NCI-H748 (cell line): ENCODE data around the gene HOXB9.

Source experiments
- DNase-seq: peaks from one replicate; lab custom pipeline; 2025; ENCODE audit not compliant: unreplicated experiment; lab: John Stamatoyannopoulos, UW

Gene HOXB9

DNA sequence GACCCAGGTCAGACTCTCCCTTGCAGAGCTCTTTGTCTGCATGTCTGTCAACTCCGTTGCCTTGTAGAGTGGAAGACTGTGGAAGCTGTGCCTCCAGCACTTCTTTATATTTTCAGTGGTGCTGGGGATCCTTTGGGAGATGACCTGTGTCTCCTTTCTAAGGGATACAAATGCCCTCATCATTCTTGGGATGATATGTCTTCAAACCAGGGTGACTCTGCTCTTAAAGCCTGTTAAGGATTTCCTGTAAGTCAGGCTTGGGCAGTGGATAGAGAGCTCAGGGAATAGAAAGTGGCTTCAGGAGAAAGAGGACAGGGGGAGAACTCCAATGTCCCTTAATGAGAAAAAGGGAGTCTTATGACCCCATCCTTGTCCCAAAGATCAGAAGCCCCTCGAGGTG, 37.6 kb downstream of the HOXB9 start:
- no peak for DNase-seq

DNA sequence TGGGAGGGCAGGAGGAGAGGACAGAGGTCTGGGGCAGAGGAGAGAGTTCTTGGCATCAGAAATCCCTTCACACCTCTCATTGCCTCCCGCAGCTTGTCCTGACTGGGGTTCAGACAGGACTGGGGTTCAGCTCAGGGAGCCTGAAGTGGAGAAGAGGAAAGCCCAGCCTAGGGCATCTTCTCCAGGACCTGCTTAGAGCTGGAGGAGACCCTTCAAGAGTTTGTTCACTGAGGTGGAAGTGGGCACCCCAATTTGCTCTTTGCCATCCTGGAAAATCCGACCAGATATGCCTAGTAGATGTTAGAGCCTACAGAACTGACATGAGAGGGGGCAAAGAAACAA, 38.1 kb downstream of the HOXB9 start:
- no peak for DNase-seq

DNA sequence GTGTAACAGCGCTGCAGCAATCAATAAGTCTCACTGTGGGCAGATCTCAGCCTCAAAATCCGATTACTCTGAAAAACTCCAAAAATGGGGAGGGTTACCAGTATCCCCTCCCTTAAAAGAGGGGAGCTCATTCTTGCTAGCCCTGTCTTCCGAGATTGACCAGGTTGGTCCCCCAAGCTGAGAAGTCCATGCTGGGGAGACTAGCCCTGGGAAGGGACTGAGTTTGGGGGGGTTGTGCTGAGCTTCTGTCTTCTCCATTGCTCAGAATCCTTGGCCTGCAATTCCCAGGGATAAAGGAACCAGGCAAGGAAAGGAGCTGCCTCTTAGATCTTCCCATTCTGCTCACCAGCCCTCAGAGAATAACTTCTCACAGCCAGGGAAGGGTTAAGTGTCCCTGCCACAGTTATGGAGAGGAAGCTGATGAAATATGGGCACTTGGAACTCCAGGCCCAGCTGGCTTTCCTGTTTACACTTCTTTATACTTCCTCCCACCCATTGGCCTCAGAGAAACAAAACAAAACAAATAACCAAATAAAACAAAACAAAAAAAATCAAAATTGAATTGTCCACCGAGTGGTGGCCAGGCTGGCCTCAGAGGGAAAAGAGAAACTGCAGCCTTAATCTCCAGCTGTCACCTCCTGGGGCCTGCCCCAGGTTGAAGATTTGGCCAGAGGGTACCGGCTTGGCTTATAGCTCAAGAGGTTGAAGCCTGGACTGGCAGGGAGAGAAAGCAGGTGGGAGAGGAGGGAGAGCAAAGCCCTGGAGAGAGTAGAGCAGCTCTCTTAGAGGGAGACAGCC, 38.7 kb downstream of the HOXB9 start:
- peak; percentile 60 for DNase-seq

DNA sequence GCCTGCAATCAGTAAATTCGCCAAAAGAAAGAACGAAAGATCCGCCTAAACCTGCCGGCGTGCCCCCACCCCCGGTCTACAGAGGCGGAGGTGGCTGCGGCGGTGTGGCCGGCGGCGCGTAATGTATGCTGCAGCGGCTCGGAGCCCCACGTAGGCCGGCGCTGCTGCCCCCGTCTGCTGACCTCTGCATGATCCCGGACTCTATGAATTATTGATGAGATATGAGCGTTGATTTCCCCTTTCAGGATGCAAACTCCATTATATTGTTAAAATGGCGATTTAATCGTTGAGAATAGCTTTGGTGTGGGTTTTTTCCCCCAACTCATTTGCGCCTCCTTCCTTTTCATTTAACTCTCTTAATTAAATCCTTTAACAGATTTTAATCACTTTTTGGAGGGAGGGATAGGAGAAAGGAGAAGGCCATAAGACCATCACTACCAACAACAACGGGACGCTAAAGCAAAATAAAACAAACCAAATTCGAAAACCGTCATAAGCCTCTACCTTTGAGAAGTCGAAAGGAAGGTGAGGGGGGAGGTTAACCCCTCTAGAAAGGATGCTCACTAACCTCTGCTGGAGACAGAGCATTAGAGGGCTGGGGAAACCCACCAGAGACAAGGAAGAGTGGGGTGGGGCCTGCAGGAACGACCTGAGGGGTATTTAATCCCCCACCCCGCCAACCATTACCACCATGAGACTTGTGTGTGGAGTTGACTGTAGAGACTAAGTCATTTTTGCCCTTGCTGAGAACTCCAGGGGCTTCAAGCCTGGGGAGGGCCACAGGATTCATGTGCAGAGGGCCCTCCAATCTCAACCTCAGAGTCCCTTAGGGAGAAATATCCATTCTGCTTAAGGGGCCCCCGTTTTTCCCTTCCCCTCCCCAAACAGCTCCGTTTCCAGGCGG, 39.6 kb downstream of the HOXB9 start:
- DNase-seq = peak; percentile 56

DNA sequence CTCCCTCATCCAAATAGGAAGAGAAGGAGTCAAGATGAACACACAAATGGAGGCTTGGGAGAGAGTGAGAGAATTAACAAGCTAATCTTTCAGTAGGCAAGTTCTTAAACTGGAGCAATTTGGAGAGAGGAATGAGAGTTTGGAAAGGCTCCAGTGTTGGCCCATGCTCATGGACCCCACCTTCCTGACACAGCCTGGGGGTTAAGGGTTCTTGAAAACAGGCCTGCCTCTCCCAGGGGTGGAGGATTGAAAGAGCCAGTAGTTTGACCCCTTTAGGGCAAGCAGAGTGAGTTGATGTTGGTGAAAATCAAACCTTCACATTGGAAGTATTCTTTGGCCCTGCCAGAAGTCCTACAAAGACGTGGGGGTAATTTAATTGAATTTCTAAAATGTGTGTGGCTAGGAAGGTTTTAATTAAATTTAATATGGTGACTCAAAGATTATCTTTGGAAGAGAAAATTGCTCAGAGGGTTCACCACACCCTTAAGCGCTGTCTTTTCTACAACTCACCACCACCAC, 41.9 kb downstream of the HOXB9 start:
- DNase-seq = no peak

DNA sequence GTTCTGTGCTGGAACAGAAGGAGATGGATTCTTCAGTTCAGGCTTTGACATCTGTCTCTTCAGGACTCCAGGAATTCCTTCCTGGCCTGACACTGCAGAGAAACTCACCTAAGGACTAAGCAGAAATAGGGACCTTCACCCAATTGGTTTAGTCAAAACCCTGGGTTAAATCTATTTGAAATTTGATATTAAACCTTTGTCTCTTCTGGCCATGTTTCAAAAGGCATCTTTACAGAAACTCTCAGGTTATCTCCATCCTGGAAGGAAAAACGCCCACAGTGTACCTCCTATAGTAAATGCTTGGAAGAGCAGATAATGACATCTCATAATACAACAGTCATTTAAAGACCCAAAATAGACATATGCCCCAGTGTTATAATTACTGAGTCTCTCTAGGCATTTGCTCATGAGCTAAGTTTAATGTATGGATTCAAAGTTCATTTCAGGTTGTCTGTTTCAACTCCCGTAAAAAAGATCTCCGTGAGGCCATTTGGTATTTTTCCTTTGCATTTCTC, 42.4 kb downstream of the HOXB9 start:
- no peak for DNase-seq

DNA sequence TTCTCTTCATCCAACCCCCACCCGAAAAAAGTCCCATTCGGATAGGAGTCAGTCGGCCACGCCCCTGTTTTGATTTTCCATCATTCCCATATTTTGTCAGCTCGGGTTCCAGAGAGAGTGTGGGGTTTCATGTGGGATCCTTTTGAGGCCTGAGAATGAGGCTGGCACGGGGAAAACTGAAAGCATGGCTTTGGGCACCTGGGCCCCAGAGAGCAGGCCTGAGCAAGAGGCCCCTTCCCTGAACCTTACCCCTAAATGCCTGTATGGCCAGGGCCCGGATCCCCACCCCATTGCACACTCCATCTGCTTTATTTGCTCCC, 43.4 kb downstream of the HOXB9 start:
- DNase-seq = no peak

DNA sequence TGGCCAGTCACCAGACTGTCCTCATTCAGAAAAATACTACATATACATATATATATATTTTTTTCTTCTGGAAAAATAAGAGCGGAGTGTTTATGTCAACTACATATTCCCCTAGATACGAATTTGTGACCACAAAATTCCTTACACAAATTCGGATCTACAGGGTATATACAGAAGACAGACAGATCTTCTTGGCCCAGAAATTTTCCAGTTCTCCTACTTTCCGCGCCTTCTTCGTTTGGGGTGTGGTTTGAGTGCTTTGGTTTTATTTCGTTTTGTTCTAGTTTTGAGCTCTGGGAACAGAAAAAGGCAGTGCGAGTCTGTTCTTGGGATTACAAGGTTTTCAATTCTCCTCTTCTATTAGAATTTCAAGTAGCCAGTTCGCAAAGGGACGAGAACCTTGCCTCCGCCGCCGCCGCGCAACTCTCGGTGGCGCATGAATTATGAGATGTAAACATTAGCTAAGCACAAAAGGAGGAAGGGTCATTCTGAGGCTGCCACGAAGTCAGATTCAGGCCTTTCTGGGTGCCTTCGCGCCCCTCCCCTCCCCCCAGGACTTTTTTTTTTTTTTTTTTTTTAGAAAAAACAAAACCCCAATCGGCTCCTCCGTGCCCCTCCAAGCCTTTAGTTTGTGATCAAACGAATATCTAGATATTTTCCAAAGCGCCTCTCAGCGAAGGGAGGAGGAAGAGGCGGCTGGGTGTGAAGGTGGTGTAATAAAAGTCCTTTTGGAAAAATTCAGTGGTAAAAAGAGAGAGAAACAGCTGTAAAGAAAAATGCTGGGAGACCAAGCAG, 46.2 kb downstream of the HOXB9 start:
- DNase-seq = no peak

DNA sequence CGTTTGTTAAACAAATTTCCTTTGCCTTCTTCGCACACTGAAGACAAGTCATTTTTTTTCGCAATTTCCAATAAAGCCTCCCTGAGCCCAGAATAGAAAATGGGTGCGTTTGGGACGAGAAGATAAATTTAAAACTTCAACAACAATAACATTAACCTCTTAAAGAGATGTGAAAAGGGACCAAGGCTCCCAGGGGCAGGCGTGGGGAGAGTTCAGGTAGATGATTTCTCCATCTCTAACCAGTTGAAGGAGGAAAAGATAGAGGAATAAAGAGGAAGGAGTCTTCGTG, 46.7 kb downstream of the HOXB9 start:
- DNase-seq = no peak

DNA sequence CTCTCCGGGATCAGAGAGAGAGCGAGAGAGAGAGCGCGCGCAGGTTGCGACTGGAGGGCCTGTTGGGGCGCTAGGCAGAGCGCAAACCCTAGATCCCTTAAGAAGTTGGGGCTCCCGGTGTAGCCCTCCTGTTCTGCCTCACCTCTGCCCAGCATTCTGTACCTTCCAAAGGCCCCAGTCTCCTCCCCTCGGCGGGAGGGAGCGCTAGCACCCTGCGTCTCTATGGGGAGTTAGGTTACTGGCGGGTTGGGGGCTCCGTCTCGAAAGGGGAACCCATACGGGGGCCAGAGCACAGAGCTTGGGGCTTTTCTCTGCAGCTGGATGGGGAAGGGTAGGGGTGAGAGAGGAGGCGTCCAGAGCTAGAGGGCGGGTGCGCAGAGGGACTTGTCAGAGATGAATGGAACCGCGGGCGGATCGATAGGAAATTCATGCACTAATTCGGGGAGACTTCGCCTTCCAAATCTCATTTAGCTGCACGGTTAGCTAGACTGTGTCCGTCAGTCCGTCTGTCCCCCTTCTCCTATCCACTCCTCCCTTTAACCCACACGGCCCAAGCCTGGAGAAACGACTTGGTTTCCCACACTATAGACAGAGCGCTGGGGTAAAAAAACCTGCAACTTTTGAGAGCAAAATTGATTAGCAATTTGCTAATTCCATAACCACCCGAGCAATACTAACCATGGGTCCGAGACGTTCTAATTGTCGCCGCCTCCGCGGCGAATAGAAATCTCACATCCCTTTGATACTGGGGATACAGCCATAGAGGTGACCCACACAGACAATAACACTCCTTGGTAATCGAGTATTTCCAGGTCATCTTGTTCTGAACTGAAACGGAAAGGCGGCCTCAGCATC, 47.3 kb downstream of the HOXB9 start:
- peak; percentile 49 for DNase-seq

DNA sequence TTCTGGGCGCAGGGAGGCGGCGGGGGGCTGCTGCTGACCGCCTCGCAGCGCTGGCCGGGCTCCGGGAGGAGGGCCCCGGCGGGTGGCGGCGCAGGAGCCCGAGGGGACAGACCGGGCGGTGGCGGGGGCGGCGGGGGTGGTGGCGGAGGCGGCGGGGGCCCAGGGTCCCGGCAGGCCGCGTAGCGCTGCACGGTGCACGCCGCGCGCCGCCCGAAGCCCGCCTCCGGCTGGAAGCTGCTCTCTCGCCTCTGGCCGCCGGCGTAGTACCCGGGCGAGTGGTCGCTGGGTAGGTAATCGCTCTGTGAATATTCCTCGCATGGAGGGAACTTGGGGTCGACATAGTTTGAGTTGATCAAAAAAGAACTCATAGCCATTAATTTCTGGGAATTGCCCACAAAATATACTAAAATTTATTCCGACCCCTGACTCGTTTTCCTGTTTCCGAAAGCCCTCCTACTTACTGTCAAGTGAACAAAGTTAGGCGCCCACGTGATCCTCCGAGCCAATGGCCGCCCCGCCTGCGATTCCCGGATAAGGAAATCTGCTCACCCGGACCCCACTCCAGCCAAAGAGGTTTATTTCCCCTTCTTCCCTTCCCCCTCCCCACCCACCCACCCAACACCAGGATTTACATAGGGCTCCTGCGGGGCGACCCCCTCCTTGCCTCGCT, 48.1 kb downstream of the HOXB9 start, which contains the start of gene HOXB4:
Gene HOXB4, minus strand, starts transcription at position 405 of the 670 bp plus-strand sequence. Its CDS starts 31 bp downstream, at position 374.
- DNase-seq = peak; percentile 76

DNA sequence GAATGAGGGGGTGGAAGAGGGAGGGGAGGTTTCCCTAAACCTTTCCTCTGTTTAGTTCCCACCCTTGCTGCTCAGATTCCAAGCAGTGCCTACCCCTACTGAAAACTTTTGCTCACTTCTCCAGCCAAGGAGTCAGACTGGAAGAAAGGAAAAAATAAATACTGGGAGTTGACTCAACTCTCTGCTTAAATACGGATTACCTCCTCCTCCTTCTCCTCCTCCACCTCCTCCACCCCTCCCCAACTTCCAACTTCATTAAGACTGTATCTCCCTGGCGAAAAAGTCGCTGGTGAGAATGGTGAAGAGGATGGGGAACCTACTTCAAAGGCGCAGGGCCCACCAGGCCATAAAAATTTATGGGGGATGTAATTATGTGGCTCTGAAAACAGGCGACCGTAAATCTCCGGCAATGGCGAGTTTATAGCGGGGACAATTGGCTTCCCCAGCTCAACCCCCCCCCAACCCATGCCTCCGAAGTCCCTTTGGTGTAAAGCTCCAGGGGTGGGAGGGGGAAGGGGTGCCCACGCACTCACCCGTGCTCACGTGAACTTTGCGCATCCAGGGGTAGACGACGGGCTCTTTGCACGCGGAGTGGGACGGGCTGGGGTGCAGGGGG, 48.7 kb downstream of the HOXB9 start:
- peak; percentile 29 for DNase-seq

DNA sequence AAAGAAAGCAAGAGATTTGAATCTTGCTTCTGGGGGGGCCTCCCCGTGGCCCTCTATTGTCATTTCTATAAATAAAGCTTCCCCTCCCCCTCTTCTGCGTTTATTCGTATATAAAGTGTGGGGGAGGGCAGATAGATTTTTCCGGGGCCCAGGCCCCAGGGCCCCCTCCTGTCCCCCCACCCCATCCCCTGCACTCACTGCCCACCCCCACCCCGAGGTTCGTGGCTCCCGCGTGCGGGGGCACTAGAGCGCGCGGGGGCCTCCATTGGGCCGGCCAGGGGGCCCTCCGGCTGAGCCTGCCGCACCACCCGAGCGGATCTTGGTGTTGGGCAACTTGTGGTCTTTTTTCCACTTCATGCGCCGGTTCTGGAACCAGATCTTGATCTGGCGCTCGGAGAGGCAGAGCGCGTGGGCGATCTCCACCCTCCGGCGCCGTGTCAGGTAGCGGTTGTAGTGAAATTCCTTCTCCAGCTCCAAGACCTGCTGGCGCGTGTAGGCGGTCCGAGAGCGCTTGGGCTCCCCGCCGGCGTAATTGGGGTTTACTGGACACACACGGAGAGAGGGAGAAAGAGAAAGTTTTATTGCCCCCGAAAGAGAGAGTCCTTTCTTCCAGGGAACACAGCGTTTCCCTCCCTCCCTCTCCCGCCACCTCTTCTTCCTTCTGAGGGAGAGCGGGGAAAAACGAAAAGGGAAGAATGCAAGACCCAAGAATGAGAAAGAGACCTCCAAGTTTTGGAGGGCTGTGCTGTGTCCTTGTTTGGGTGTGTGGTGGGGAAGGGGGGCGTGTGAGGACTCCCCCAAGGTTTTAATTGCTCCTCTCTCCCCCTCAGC, 49.5 kb downstream of the HOXB9 start:
- DNase-seq = no peak

DNA sequence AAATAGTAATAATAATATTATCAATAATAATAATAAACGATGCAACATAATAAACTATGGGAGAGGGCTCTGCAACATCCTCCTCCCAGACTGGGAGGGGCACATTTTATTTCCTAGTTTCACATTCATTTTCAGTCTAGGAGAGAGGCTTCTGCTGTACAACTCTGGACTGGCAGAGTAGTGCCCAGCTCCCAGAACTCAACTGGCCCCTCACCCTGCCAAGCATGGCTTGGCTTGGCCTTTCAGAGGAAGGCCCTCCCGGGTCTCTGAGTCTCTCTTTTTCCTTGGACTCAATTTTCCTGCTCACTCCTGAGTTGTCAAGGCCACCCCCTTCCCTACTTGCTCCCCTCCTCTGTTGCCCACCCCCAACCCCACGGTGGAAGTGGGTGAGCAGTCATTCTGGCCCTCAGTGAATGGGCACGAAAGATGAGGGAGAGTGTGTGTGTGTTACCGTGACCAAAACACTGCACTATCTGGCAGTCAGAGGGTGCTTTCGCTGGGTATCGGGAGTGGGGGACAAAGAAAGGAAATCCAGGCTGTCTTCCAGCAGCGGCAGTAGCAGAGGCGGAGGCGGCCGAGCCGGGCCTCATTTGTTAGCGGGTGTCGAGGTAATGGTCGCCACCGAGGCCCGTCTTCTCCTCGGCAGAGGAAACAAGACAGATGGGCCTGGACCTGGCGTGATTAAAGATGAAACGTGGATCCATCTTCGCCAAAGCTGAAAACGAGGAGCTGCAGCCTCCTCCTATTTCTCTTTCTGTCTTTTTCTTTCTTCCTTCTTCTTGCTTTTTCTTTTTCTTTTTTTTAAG, 50.3 kb downstream of the HOXB9 start:
- no peak for DNase-seq

DNA sequence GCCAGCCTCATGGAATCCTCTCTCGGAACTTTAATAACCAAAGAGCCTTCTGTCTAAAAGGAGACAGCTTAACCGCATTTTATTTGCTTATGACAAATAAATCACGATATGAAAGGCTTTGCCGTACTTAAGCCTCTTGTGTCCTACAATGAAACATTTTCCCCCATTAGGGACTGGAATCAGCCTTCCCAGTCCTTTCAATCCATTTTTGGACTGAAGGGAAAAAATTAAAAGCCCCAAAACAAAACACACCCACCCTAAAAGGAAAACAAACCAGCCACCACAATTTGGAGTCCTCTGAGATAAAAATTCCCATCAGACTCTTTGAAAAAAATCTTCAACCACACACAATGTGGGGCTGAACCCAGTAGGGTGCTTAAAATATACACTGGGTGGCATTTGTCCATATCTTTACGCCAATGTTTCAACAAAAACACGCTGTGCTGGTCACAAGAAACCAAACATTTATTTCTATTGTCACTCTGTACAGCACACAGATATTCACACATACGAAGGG, 51.0 kb downstream of the HOXB9 start:
- DNase-seq = peak; percentile 56

DNA sequence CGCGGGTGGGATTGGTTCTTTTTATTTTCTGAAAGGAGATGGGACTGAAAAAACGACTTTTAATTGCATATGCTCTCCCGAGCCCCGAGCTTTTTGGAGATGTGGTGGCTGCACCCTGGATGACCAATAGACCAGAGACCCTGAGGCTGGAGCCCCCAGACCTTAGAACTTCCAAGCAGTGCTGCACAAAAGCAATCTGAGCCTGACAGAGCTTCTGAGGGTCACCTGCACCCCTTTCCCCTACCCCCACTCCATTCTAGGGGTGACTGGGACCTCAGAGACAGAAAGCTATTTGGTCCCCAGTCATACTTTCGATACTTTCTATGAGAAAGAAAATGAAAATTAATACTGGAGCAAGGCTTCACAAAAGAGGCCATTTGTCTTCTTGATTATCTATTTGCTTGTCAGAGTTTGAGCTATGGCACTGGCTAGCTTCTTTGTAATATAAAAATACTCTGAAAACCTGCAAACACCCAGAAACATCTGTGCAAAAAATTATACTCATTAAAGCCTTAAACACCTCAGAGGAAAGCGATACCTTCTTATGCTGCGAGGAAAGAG, 51.6 kb downstream of the HOXB9 start:
- no peak for DNase-seq

DNA sequence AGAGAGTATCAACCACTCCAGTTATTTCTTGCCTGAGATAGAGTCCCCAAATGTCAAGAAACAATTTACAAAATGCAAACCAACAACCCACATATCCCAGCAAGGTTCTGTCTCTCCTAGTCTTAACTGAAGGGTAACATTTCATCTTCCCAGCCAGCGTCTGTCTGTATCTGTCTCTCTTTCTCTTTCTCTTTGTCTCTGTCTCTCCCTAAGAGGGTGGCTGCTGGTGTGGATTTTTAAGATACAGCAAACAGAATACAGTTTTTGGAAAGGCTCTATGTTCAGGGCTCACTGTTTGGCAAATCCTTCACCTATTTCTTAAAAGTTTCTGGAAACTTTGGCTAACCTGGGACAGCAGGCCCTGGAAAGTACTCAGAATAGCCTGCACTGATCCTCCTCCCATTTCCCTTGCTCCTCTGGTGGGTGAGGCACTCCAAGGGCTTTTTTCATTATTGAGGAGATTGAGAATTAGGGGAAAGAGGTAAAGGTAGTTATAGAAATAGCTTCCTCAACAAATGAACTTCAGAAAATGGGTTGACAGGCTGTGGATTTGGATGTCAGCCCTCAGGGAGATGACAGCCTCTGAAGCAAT, 54.2 kb downstream of the HOXB9 start:
- no peak for DNase-seq
